SJCRH30 (cell line): ENCODE results near the gene RPN2. TPM values are rescaled to one million over a fixed set of nuclear protein-coding genes. Genes with fewer than 3 reads are reported as not detected.

Experiments
- DNase-seq, 2 experiments: peaks; one replicate each; pipeline ENCODE4 v3.0.0-alpha.2; 2015 to 2020
- H3K27ac ChIP-seq: fragments of 250-450 bp; sonication (Bioruptor Pico); 2 replicates; pipeline ENCODE4 v1.5.1; 2020; ENCODE audit warnings: mild to moderate bottlenecking, moderate library complexity
- H3K27me3 ChIP-seq: fragments of 250-450 bp; sonication (Bioruptor Pico); 2 replicates; pipeline ENCODE4 v1.5.1; 2020; ENCODE audit warnings: mild to moderate bottlenecking, moderate library complexity
- H3K36me3 ChIP-seq: fragments of 250-450 bp; sonication (Bioruptor Pico); 2 replicates; pipeline ENCODE4 v1.5.1; 2020; ENCODE audit warnings: mild to moderate bottlenecking, moderate library complexity
- H3K4me1 ChIP-seq: fragments of 250-450 bp; sonication (Bioruptor Pico); 2 replicates; pipeline ENCODE4 v1.5.1; 2020; ENCODE audit warnings: mild to moderate bottlenecking, moderate library complexity
- H3K4me3 ChIP-seq: fragments of 250-450 bp; sonication (Bioruptor Pico); 2 replicates; pipeline ENCODE4 v1.5.1; 2020; ENCODE audit warnings: mild to moderate bottlenecking, moderate library complexity
- H3K9me3 ChIP-seq: fragments of 250-450 bp; sonication (Bioruptor Pico); replicated peaks from 2 replicates; pipeline ENCODE4 v1.5.1; 2020; ENCODE audit warnings: mild to moderate bottlenecking, moderate library complexity
- total RNA-seq: library from RNA; depleted of rRNA; stranded (reverse); fragments of >200 nt; shearing (Covaris generic); gene quantifications from 2 replicates; pipeline ENCODE4 v1.2.3, GENCODE V29; 2014

Gene RPN2
- total RNA-seq, 1 experiment from 2014 or later = 369 TPM

DNA sequence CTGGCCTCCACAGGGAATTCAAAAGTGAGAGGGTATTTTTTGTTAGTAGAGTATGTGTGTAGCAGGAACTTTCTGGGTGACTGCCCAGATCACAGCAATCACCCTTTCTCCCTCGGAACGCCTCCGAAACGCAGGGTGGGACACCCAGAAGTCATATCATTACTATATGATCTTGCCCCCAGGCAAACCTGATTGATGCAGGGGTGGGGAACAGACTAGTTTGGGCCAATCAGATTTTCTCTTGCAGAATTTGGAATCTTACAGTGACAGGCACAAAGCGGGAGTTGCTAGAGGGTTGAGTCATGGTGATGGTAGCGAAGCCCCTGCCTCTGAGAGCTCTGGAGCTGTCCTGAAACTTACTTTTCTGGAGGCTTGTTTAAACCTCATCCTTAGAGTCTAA is 16.5 kb upstream of the RPN2 start:
- H3K27me3 ChIP-seq = no peaks in the 10 kb centered on the region
- no peak overlapping the region for H3K27ac ChIP-seq
- no peaks in the 10 kb centered on the region for H3K36me3 ChIP-seq
- no peaks in the 10 kb centered on the region for H3K9me3 ChIP-seq
- no peak overlapping the region for H3K4me3 ChIP-seq
- no peaks in the 10 kb centered on the region for H3K4me1 ChIP-seq
- DNase-seq = no peak

DNA sequence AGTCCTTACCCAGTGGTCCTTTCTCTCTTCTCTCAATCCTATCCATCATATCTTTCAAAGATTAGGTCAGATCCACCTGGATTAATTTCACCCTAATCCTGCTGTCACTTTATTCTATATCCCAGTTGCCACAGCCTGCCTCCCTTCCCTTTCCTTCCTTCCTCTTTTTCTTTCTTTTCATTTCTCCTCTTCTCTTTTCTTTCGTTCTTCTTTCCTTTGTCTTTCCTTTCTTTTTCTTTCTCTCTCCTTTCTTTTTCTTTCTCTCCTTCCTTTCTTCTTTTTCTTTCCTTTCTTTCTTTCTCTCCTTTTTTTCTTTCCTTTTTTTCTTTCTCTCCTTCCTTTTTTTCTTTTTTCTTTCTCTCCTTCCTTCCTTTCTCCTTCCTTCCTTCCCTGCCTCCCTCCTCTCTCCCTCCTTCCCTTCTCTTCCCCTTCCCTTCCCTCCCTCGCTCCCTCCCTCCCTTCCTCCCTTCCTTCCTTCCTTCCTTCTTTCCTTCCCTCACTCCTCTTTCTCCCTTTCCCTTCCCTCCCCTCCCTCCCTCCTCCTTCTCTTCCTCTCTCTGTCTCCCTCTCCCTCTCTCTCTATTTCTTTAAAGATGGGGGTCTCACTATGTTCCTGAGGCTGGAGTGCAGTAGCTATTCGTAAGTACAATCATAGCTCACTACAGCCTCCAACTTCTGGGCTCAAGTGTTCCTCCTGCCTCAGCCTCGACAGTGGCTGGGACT is 15.1 kb upstream of the RPN2 start:
- no peaks in the 10 kb centered on the region for H3K27me3 ChIP-seq
- H3K9me3 ChIP-seq = no peaks in the 10 kb centered on the region
- no peak overlapping the region for H3K4me3 ChIP-seq
- H3K4me1 ChIP-seq = no peaks in the 10 kb centered on the region
- no peak for DNase-seq
- no peak overlapping the region for H3K27ac ChIP-seq
- H3K36me3 ChIP-seq = no peaks in the 10 kb centered on the region

DNA sequence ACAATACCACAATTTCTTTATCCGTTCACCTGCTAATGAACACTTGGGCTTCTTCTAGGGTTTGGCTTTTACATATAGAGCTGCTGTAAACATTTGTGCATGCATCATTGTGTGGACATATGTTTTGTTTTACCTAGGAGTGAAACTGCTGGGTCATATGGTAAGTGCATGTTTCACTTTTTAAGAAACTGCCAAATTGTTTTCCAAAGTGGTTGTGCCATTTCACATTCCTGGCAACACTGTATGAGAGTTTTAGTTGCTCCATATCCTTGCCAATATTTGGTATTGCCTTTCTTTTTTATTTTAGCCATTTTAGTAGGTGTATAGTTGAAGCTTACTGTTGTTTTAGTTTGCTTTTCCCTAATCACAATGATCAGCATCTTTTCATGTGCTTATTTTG is 14.1 kb upstream of the RPN2 start:
- Histone ChIP-seq H3K36me3 (no peaks in the 10 kb centered on the region), H3K27me3 (no peaks in the 10 kb centered on the region), H3K4me1 (no peaks in the 10 kb centered on the region), H3K27ac (no peak overlapping the region), H3K9me3 (no peaks in the 10 kb centered on the region), H3K4me3 (no peak overlapping the region)
- no peak for DNase-seq

- Histone ChIP-seq H3K36me3 (no peaks in the 10 kb centered on the region), H3K27ac (no peak overlapping the region), H3K27me3 (no peaks in the 10 kb centered on the region), H3K9me3 (no peaks in the 10 kb centered on the region), H3K4me3 (no peak overlapping the region), H3K4me1 (no peaks in the 10 kb centered on the region)
- DNase-seq = no peak
Measured at GRCh38 chr20:37166867-37167266, 12.3 kb upstream of the RPN2 start.

- Histone ChIP-seq H3K4me1 (no peaks in the 10 kb centered on the region), H3K4me3 (no peak overlapping the region), H3K27ac (no peak overlapping the region), H3K9me3 (no peaks in the 10 kb centered on the region), H3K36me3 (no peaks in the 10 kb centered on the region), H3K27me3 (no peaks in the 10 kb centered on the region)
- no peak for DNase-seq
Measured at GRCh38 chr20:37172836-37173235, 6.3 kb upstream of the RPN2 start.

GRCh38 chr20:37179683-37180524 is 774 bp downstream of the RPN2 start:
- Histone ChIP-seq H3K27me3 (no peaks in the 10 kb centered on the region), H3K4me1 (0 out of 2 replicates have a peak, but pooled peaks cover 4% of the 10 kb centered on the region), H3K27ac (peak overlapping the region; percentile 99), H3K9me3 (no peaks in the 10 kb centered on the region), H3K4me3 (peak overlapping the region; percentile 94), H3K36me3 (peaks cover 16% of the 10 kb centered on the region)
- peak in 1 of 2 experiments; percentile 38 for DNase-seq

- Histone ChIP-seq H3K27me3 (no peaks in the 10 kb centered on the region), H3K36me3 (peaks cover 64% of the 10 kb centered on the region), H3K4me1 (no peaks in the 10 kb centered on the region), H3K4me3 (no peak overlapping the region), H3K9me3 (no peaks in the 10 kb centered on the region), H3K27ac (no peak overlapping the region)
- DNase-seq = no peak
Measured at GRCh38 chr20:37185686-37186085, 6.6 kb downstream of the RPN2 start.

GRCh38 chr20:37188787-37189186 is 9.7 kb downstream of the RPN2 start:
- H3K27ac ChIP-seq = no peak overlapping the region
- no peaks in the 10 kb centered on the region for H3K27me3 ChIP-seq
- H3K9me3 ChIP-seq = no peaks in the 10 kb centered on the region
- H3K4me1 ChIP-seq = no peaks in the 10 kb centered on the region
- H3K36me3 ChIP-seq = peaks cover 74% of the 10 kb centered on the region
- no peak overlapping the region for H3K4me3 ChIP-seq
- no peak for DNase-seq

- Histone ChIP-seq H3K4me1 (no peaks in the 10 kb centered on the region), H3K36me3 (peaks cover 68% of the 10 kb centered on the region), H3K27ac (no peak overlapping the region), H3K4me3 (no peak overlapping the region), H3K27me3 (no peaks in the 10 kb centered on the region), H3K9me3 (no peaks in the 10 kb centered on the region)
- no peak for DNase-seq
Measured at GRCh38 chr20:37189416-37190016, 10.4 kb downstream of the RPN2 start.

GRCh38 chr20:37190354-37191112 is 11.4 kb downstream of the RPN2 start:
- H3K27me3 ChIP-seq = no peaks in the 10 kb centered on the region
- H3K4me3 ChIP-seq = no peak overlapping the region
- H3K27ac ChIP-seq = no peak overlapping the region
- H3K4me1 ChIP-seq = no peaks in the 10 kb centered on the region
- H3K9me3 ChIP-seq = no peaks in the 10 kb centered on the region
- DNase-seq = no peak
- peaks cover 57% of the 10 kb centered on the region for H3K36me3 ChIP-seq

- H3K27ac ChIP-seq = no peak overlapping the region
- peaks cover 50% of the 10 kb centered on the region for H3K36me3 ChIP-seq
- H3K4me1 ChIP-seq = no peaks in the 10 kb centered on the region
- H3K27me3 ChIP-seq = no peaks in the 10 kb centered on the region
- no peaks in the 10 kb centered on the region for H3K9me3 ChIP-seq
- no peak overlapping the region for H3K4me3 ChIP-seq
- peak; percentile 87 to 95 for DNase-seq
Measured at GRCh38 chr20:37192137-37192854, 13.2 kb downstream of the RPN2 start.

DNA sequence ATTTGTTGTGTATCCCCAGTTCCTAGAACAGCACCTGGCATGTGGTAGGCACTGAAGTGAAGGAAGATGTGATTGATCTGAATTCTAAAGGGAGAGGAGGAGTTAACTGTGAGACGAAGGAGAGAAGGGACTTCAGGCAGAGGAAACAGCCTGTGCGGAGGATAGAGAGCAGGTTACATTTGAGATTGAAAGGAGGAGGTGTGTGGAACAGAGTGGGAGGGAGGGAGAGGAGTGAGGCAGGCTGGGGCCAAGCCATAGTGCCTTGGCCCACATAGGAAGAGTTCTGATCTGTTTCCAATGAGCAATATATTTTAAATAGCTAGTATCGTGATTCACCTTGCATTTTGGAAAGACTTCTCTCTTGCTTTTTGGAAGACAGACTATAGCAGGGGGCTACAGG is 14.1 kb downstream of the RPN2 start:
- Histone ChIP-seq H3K9me3 (no peaks in the 10 kb centered on the region), H3K27ac (no peak overlapping the region), H3K27me3 (no peaks in the 10 kb centered on the region), H3K4me1 (no peaks in the 10 kb centered on the region), H3K4me3 (no peak overlapping the region), H3K36me3 (peaks cover 46% of the 10 kb centered on the region)
- no peak for DNase-seq

GRCh38 chr20:37193821-37194220 is 14.7 kb downstream of the RPN2 start:
- Histone ChIP-seq H3K4me1 (no peaks in the 10 kb centered on the region), H3K4me3 (no peak overlapping the region), H3K27ac (no peak overlapping the region), H3K9me3 (no peaks in the 10 kb centered on the region), H3K36me3 (peaks cover 47% of the 10 kb centered on the region), H3K27me3 (no peaks in the 10 kb centered on the region)
- DNase-seq = no peak
